Stomach (tissue), 4 donors: Measurements from ENCODE around the gene EXOC2.

Source experiments
- CTCF ChIP-seq, 7 experiments: fragments of 450-650 bp in 4 of 7; fragments of 200-600 bp in 3 of 7; sonication (generic) in 3 of 7; IDR thresholded peaks; one replicate each; pipeline ENCODE4 v1.5.1; 2016 to 2019; ENCODE audit warnings: antibody characterized with exemption in 7 of 7, control low read depth in 2 of 7, mild to moderate bottlenecking in 1 of 7
- EP300 ChIP-seq: sonication (generic); formaldehyde crosslinking; IDR thresholded peaks from one replicate; pipeline ENCODE4 v1.6.1; 2017; ENCODE audit warnings: antibody characterized with exemption
- POLR2A ChIP-seq, 4 donors: fragments of 450-650 bp; IDR thresholded peaks; one replicate each; pipeline ENCODE4 v1.6.1; 2016; ENCODE audit warnings: antibody characterized with exemption in 4 of 4, control low read depth in 2 of 4, mild to moderate bottlenecking in 1 of 4, moderate library complexity in 1 of 4

- no peak for TF ChIP-seq CTCF (IDR thresholded peaks at IDR 0.05)
- TF ChIP-seq EP300, result no peak
- no peak for TF ChIP-seq POLR2A (IDR thresholded peaks at IDR 0.05)
Observed at GRCh38 chr6:549906-550305, 143.0 kb downstream of the EXOC2 start.
